HEK293T (cell line): ENCODE results near the gene AP3B1.

ENCODE experiments used
- ARNT ChIP-seq: fragments of 450-650 bp; IDR thresholded peaks from 2 replicates; pipeline ENCODE4 v1.6.1; 2017; ENCODE audit warnings: mild to moderate bottlenecking
- BHLHE40 ChIP-seq: fragments of 450-650 bp; IDR thresholded peaks from 2 replicates; pipeline ENCODE4 v1.6.1; 2016; ENCODE audit warnings: mild to moderate bottlenecking, moderate library complexity, borderline replicate concordance
- CTBP1 ChIP-seq: fragments of 450-650 bp; IDR thresholded peaks from 2 replicates; pipeline ENCODE4 v1.6.1; 2016; ENCODE audit warnings: borderline replicate concordance
- ELF4 ChIP-seq: fragments of 450-650 bp; IDR thresholded peaks from 2 replicates; pipeline ENCODE4 v1.6.1; 2017; ENCODE audit warnings: antibody characterized with exemption
- FOXK2 ChIP-seq: fragments of 450-650 bp; IDR thresholded peaks from 2 replicates; pipeline ENCODE4 v1.6.1; 2016; ENCODE audit warnings: mild to moderate bottlenecking
- FOXM1 ChIP-seq: fragments of 450-650 bp; IDR thresholded peaks from 2 replicates; pipeline ENCODE4 v1.6.1; 2017; ENCODE audit warnings: mild to moderate bottlenecking, borderline replicate concordance
- L3MBTL2 ChIP-seq: fragments of 450-650 bp; conservative IDR thresholded peaks from 2 replicates; pipeline ENCODE4 v1.6.1; 2016; ENCODE audit warnings: mild to moderate bottlenecking
- LEF1 ChIP-seq: fragments of 450-650 bp; IDR thresholded peaks from 2 replicates; pipeline ENCODE4 v1.6.1; 2017; ENCODE audit warnings: mild to moderate bottlenecking, borderline replicate concordance
- NFRKB ChIP-seq: fragments of 450-650 bp; IDR thresholded peaks from 2 replicates; pipeline ENCODE4 v1.6.1; 2016; ENCODE audit warnings: mild to moderate bottlenecking, moderate library complexity
- SP1 ChIP-seq: fragments of 450-650 bp; IDR thresholded peaks from 2 replicates; pipeline ENCODE4 v1.6.1; 2017
- SUZ12 ChIP-seq: fragments of 450-650 bp; IDR thresholded peaks from 2 replicates; pipeline ENCODE4 v1.6.1; 2016; ENCODE audit warnings: mild to moderate bottlenecking
- TARDBP ChIP-seq: fragments of 450-650 bp; IDR thresholded peaks from 2 replicates; pipeline ENCODE4 v1.6.1; 2016
- TF ChIP-seq, protein P1 (sequence below): fragments of 450-650 bp; IDR thresholded peaks from 2 replicates; pipeline ENCODE4 v1.6.1; 2016

DNA sequence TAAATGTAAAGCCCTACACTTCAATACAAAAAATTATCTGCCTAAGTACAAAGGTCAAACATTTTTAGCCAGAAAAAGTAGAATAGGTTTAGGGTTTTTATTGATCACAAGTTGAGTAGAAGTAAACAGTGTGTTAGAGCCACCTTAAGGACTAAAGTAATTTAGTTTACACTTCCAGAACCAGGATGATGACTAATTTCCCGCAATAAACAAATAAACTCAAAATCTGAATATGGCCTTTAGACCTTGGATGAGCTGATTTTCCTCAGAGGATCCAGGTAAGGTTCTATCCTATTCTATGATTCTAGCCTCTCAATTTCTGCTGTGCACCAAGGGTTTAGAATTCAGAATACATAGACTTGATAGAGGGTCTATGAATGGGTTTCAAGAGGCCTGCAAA lies 338.9 kb downstream of the AP3B1 start:
- TF ChIP-seq SP1 (no peak), BHLHE40 (no peak), NFRKB (no peak), CTBP1 (no peak), SUZ12 (no peak), FOXK2 (no peak), TARDBP (no peak), ARNT (no peak), FOXM1 (no peak), LEF1 (no peak), L3MBTL2 (no peak), ELF4 (no peak)
- TF ChIP-seq, protein P1, sequence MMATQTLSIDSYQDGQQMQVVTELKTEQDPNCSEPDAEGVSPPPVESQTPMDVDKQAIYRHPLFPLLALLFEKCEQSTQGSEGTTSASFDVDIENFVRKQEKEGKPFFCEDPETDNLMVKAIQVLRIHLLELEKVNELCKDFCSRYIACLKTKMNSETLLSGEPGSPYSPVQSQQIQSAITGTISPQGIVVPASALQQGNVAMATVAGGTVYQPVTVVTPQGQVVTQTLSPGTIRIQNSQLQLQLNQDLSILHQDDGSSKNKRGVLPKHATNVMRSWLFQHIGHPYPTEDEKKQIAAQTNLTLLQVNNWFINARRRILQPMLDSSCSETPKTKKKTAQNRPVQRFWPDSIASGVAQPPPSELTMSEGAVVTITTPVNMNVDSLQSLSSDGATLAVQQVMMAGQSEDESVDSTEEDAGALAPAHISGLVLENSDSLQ: no peak
